PC-9 (cell line): Measurements from ENCODE around the gene COQ4. TPM values are rescaled to one million over a fixed set of nuclear protein-coding genes. Genes with fewer than 3 reads are reported as not detected.

Source experiments
- BruUV-seq: library from RNA; stranded (reverse); fragments of 400-500 nt; replicated peaks from 2 replicates; lab custom pipeline; 2021; lab: Mats Ljungman, UMichigan
- CTCF ChIA-PET: fragments of 300-600 bp; sonication (Branson Sonifier 250); formaldehyde crosslinking; loops from one replicate; lab custom pipeline; 2022; ENCODE audit warnings: antibody characterized with exemption; lab: Charles Lee
- POLR2A ChIA-PET: fragments of 300-600 bp; sonication (Branson Sonifier 250); formaldehyde crosslinking; loops from one replicate; lab custom pipeline; 2022; ENCODE audit warnings: antibody characterized with exemption; ENCODE audit not compliant: unreplicated experiment; lab: Charles Lee
- DNase-seq, 2 experiments: peaks; one replicate each; pipeline versions ENCODE4 v3.0.0 to v3.0.0-alpha.2; 2015 to 2022; ENCODE audit warnings: mixed read lengths in 1 of 2
- H2AFZ ChIP-seq: fragments of 200-600 bp; sonication (generic); 2 replicates; pipeline ENCODE4 v1.8.1; 2017; ENCODE audit warnings: antibody characterized with exemption
- H3F3A ChIP-seq: fragments of 200-600 bp; sonication (generic); 2 replicates; pipeline ENCODE4 v1.8.1; 2017; ENCODE audit warnings: antibody characterized with exemption, mild to moderate bottlenecking, low read depth; ENCODE audit not compliant: insufficient read depth
- H3K27ac ChIP-seq: fragments of 200-600 bp; sonication (generic); 2 replicates; pipeline ENCODE4 v1.6.1; 2016; ENCODE audit warnings: mixed run types
- H3K27me3 ChIP-seq: fragments of 200-600 bp; sonication (generic); 2 replicates; pipeline ENCODE4 v1.6.1; 2016; ENCODE audit warnings: low read depth, mixed run types; ENCODE audit not compliant: insufficient read depth
- H3K36me3 ChIP-seq: fragments of 200-600 bp; sonication (generic); 2 replicates; pipeline ENCODE4 v1.6.1; 2016; ENCODE audit warnings: low read depth, mixed run types
- H3K4me1 ChIP-seq: fragments of 200-600 bp; sonication (generic); replicated peaks from 2 replicates; pipeline ENCODE4 v1.6.1; 2016; ENCODE audit warnings: mixed run types; ENCODE audit not compliant: insufficient read depth
- H3K4me2 ChIP-seq: fragments of 200-600 bp; sonication (generic); 2 replicates; pipeline ENCODE4 v1.6.1; 2017; ENCODE audit warnings: mixed run types
- H3K4me3 ChIP-seq: fragments of 200-600 bp; sonication (generic); 2 replicates; pipeline ENCODE4 v1.6.1; 2016; ENCODE audit warnings: mixed run types
- H3K79me2 ChIP-seq: fragments of 200-600 bp; sonication (generic); 2 replicates; pipeline ENCODE4 v1.6.1; 2017; ENCODE audit warnings: low read depth, mixed run types
- H3K9me2 ChIP-seq: fragments of 200-600 bp; sonication (generic); 2 replicates; pipeline ENCODE4 v1.8.1; 2017; ENCODE audit warnings: mild to moderate bottlenecking; ENCODE audit not compliant: insufficient read depth
- H3K9me3 ChIP-seq: fragments of 200-600 bp; sonication (generic); 2 replicates; pipeline ENCODE4 v1.8.1; 2016; ENCODE audit warnings: low read depth; ENCODE audit not compliant: insufficient read depth
- H4K20me1 ChIP-seq: fragments of 200-600 bp; sonication (generic); 2 replicates; pipeline ENCODE4 v1.8.1; 2017; ENCODE audit not compliant: insufficient read depth
- CTCF ChIP-seq: fragments of 200-600 bp; sonication (generic); conservative IDR thresholded peaks from 2 replicates; pipeline ENCODE4 v1.6.1; 2017; ENCODE audit warnings: mixed run types, antibody characterized with exemption, mild to moderate bottlenecking, moderate library complexity
- EZH2 ChIP-seq: fragments of 200-600 bp; sonication (generic); IDR thresholded peaks from 2 replicates; pipeline ENCODE4 v1.8.0; 2017; ENCODE audit warnings: antibody characterized with exemption, low read depth
- intact Hi-C: fragments of 100-400 bp; cut with micrococcal nuclease; formaldehyde crosslinking; loops from one replicate; pipeline ENCODE4 v1.10.0; 2022; ENCODE audit not compliant: unreplicated experiment
- total RNA-seq: library from RNA; stranded (reverse); gene quantifications from 2 replicates; pipeline ENCODE4 v1.2.3, GENCODE V29; 2021

The COQ4 gene
- total RNA-seq, 1 experiment from 2014 or later, result 81.8 TPM

- intact Hi-C loops, result no loop called here
- CTCF ChIA-PET, result no interaction called here
- Histone ChIP-seq H3K27me3 (no peaks in the 10 kb centered on the region), H3K4me1 (peaks cover 1% of the 10 kb centered on the region; the same call in 1 of the 2 replicates), H2AFZ (no peak overlapping the region), H4K20me1 (no peaks in the 10 kb centered on the region), H3K79me2 (peaks cover 5% of the 10 kb centered on the region), H3K4me3 (no peak overlapping the region), H3K27ac (no peak overlapping the region), H3K9me2 (no peaks in the 10 kb centered on the region), H3K9me3 (no peaks in the 10 kb centered on the region), H3K4me2 (no peak overlapping the region), H3F3A (no peaks in the 10 kb centered on the region), H3K36me3 (no peaks in the 10 kb centered on the region)
- no TSS peak for BruUV-seq
- TF ChIP-seq EZH2 (no peak), CTCF (no peak)
- no peak for DNase-seq
- POLR2A ChIA-PET, result no interaction called here
These were observed 40.1 kb upstream of the COQ4 start for GRCh38 chr9:128282500-128282899.

- TF ChIP-seq EZH2, result no peak
- TF ChIP-seq CTCF, result no peak
- no peaks in the 10 kb centered on the region for H3K27me3 ChIP-seq
- H3K27ac ChIP-seq, result no peak overlapping the region
- no peaks in the 10 kb centered on the region for H3K4me1 ChIP-seq
- POLR2A ChIA-PET, result no interaction called here
- no peaks in the 10 kb centered on the region for H4K20me1 ChIP-seq
- H3K9me2 ChIP-seq, result no peaks in the 10 kb centered on the region
- intact Hi-C loops, result no loop called here
- H2AFZ ChIP-seq, result no peak overlapping the region
- H3K4me2 ChIP-seq, result no peak overlapping the region
- H3K79me2 ChIP-seq, result no peaks in the 10 kb centered on the region
- no peak for DNase-seq
- CTCF ChIA-PET, result interaction anchor here (0.6 kb wide), 1 partner anchor 77 kb away, joined by 20 read pairs; no protein-coding TSS in a partner anchor
- no peaks in the 10 kb centered on the region for H3K36me3 ChIP-seq
- no TSS peak for BruUV-seq
- no peaks in the 10 kb centered on the region for H3K9me3 ChIP-seq
- H3F3A ChIP-seq, result no peaks in the 10 kb centered on the region
- no peak overlapping the region for H3K4me3 ChIP-seq
These were observed 37.4 kb upstream of the COQ4 start for GRCh38 chr9:128285033-128285784.

DNA sequence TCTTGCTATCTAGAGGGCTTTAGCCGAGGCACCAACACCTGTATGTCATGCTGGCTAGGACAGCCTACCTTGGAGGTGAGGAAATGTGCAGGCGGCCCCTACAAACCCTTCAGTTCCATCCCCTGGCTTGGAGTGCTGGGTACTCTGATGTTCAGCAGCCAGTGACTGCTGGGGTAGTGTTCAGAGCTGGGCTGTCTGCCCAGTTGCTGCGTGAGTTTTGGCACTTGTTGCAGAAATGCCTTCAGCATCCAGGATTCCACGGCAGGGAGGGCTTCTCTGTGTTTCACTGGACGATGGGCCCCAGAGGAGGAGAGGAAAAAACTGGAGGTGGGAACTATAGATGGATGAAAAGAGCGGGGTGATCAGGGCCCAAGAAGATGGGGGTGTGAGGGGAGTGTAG is 36.2 kb upstream of the COQ4 start:
- POLR2A ChIA-PET, result no interaction called here

More for the DNA sequence above, 36.2 kb upstream of the COQ4 start:
- Histone ChIP-seq H4K20me1 (no peaks in the 10 kb centered on the region), H3K4me1 (no peaks in the 10 kb centered on the region), H3K36me3 (no peaks in the 10 kb centered on the region), H2AFZ (no peak overlapping the region), H3K4me2 (no peak overlapping the region), H3F3A (no peaks in the 10 kb centered on the region), H3K4me3 (no peak overlapping the region), H3K27me3 (no peaks in the 10 kb centered on the region), H3K9me2 (no peaks in the 10 kb centered on the region), H3K9me3 (no peaks in the 10 kb centered on the region), H3K27ac (no peak overlapping the region), H3K79me2 (no peaks in the 10 kb centered on the region)
- BruUV-seq, result no TSS peak
- CTCF ChIA-PET, result no interaction called here
- intact Hi-C loops, result no loop called here
- TF ChIP-seq CTCF (no peak), EZH2 (no peak)
- no peak for DNase-seq
